H9 (cell line): ENCODE results near the gene GPLD1. TPM values are rescaled to one million over a fixed set of nuclear protein-coding genes. Genes with fewer than 3 reads are reported as not detected.

Source experiments
- DNase-seq: peaks from one replicate; pipeline ENCODE4 v3.0.0-alpha.2; 2017
- H2AFZ ChIP-seq: one replicate; pipeline ENCODE4 v1.6.1; 2013; ENCODE audit warnings: mild to moderate bottlenecking, low read length, control low read depth, moderate library complexity
- H2AK5ac ChIP-seq: 2 replicates; pipeline ENCODE4 v1.6.1; 2013; ENCODE audit warnings: low read length, control low read depth, mixed read lengths; ENCODE audit not compliant: insufficient read length
- H2BK120ac ChIP-seq: one replicate; pipeline ENCODE4 v1.6.1; 2013; ENCODE audit warnings: low read depth, mild to moderate bottlenecking, low read length, control low read depth, inconsistent platforms; ENCODE audit not compliant: poor library complexity, severe bottlenecking
- H2BK12ac ChIP-seq: 2 replicates; pipeline ENCODE4 v1.6.1; 2013; ENCODE audit warnings: low read length, control low read depth, mixed read lengths, low read depth; ENCODE audit not compliant: insufficient read length
- H2BK15ac ChIP-seq: 2 replicates; pipeline ENCODE4 v1.6.1; 2013; ENCODE audit warnings: low read depth, low read length, control low read depth
- H2BK20ac ChIP-seq: one replicate; pipeline ENCODE4 v1.6.1; 2013; ENCODE audit warnings: low read depth, mild to moderate bottlenecking, low read length, control low read depth, inconsistent platforms; ENCODE audit not compliant: poor library complexity, severe bottlenecking
- H2BK5ac ChIP-seq: 2 replicates; pipeline ENCODE4 v1.6.1; 2013; ENCODE audit warnings: low read length, control low read depth, mixed read lengths; ENCODE audit not compliant: insufficient read length
- H3K14ac ChIP-seq: 2 replicates; pipeline ENCODE4 v1.6.1; 2013; ENCODE audit warnings: low read length, control low read depth; ENCODE audit not compliant: insufficient read depth
- H3K18ac ChIP-seq: 2 replicates; pipeline ENCODE4 v1.6.1; 2013; ENCODE audit warnings: low read depth, mild to moderate bottlenecking, mixed read lengths, low read length, control low read depth; ENCODE audit not compliant: insufficient read length
- H3K23ac ChIP-seq: 2 replicates; pipeline ENCODE4 v1.6.1; 2013; ENCODE audit warnings: low read length, control low read depth, mixed read lengths, low read depth; ENCODE audit not compliant: insufficient read length
- H3K23me2 ChIP-seq: 2 replicates; pipeline ENCODE4 v1.6.1; 2013; ENCODE audit warnings: low read depth, mild to moderate bottlenecking, mixed read lengths, low read length, control low read depth; ENCODE audit not compliant: insufficient read length, poor library complexity, severe bottlenecking
- H3K27ac ChIP-seq: 2 replicates; pipeline ENCODE4 v1.5.1; 2013; ENCODE audit warnings: low read length, control low read depth, mixed read lengths, low read depth; ENCODE audit not compliant: insufficient read length
- H3K27me3 ChIP-seq: 2 replicates; pipeline ENCODE4 v1.6.1; 2013; ENCODE audit warnings: low read length, control low read depth, inconsistent platforms; ENCODE audit not compliant: insufficient read depth
- H3K4ac ChIP-seq: 2 replicates; pipeline ENCODE4 v1.6.1; 2013; ENCODE audit warnings: low read depth, mild to moderate bottlenecking, control low read depth, inconsistent platforms, low read length, moderate library complexity
- H3K4me1 ChIP-seq: 2 replicates; pipeline ENCODE4 v1.6.1; 2013; ENCODE audit warnings: low read length, control low read depth, inconsistent platforms; ENCODE audit not compliant: insufficient read depth
- H3K4me2 ChIP-seq: 2 replicates; pipeline ENCODE4 v1.6.1; 2013; ENCODE audit warnings: low read length, control low read depth, mixed read lengths; ENCODE audit not compliant: insufficient read length, insufficient read depth
- H3K56ac ChIP-seq: 2 replicates; pipeline ENCODE4 v1.6.1; 2013; ENCODE audit warnings: low read depth, mild to moderate bottlenecking, mixed read lengths, low read length, control low read depth; ENCODE audit not compliant: insufficient read length
- H3K79me1 ChIP-seq: 2 replicates; pipeline ENCODE4 v1.6.1; 2013; ENCODE audit warnings: low read depth, mild to moderate bottlenecking, moderate library complexity, low read length, control low read depth, inconsistent platforms; ENCODE audit not compliant: insufficient read depth, poor library complexity, severe bottlenecking
- H3K79me2 ChIP-seq: 2 replicates; pipeline ENCODE4 v1.6.1; 2013; ENCODE audit warnings: low read length, control low read depth, inconsistent platforms; ENCODE audit not compliant: insufficient read depth
- H3K9ac ChIP-seq: 2 replicates; pipeline ENCODE4 v1.6.1; 2013; ENCODE audit warnings: low read length, control low read depth, mixed read lengths; ENCODE audit not compliant: insufficient read length; ENCODE audit errors: extremely low read depth
- H3K9me3 ChIP-seq: one replicate; pipeline ENCODE4 v1.6.1; 2013; ENCODE audit warnings: low read depth, low read length, inconsistent platforms; ENCODE audit not compliant: control insufficient read depth
- H3T11ph ChIP-seq: one replicate; pipeline ENCODE4 v1.6.1; 2013; ENCODE audit warnings: mild to moderate bottlenecking, low read length, control low read depth, inconsistent platforms
- H4K20me1 ChIP-seq: one replicate; pipeline ENCODE4 v1.6.1; 2013; ENCODE audit not compliant: control insufficient read depth, insufficient read length, insufficient read depth
- H4K5ac ChIP-seq: 2 replicates; pipeline ENCODE4 v1.6.1; 2013; ENCODE audit warnings: low read depth, mild to moderate bottlenecking, mixed read lengths, low read length, control low read depth; ENCODE audit not compliant: insufficient read length
- H4K8ac ChIP-seq: replicated peaks from 2 replicates; pipeline ENCODE4 v1.6.1; 2013; ENCODE audit warnings: low read length, control low read depth, mixed read lengths, low read depth; ENCODE audit not compliant: insufficient read length
- H4K91ac ChIP-seq: 2 replicates; pipeline ENCODE4 v1.6.1; 2013; ENCODE audit warnings: low read depth, mild to moderate bottlenecking, moderate library complexity, mixed read lengths, low read length, control low read depth; ENCODE audit not compliant: insufficient read length
- H3K27ac Mint-ChIP-seq, 3 experiments: 2 replicates in 2 of 3; 3 replicates in 1 of 3; pipeline ENCODE4 v1.8.0; 2020 to 2021; ENCODE audit warnings: mixed read lengths in 3 of 3, mild to moderate bottlenecking in 1 of 3, moderate library complexity in 1 of 3
- H3K27me3 Mint-ChIP-seq: 2 replicates; pipeline ENCODE4 v1.8.0; 2021; ENCODE audit warnings: low read depth, mild to moderate bottlenecking, moderate library complexity, mixed read lengths
- H3K36me3 Mint-ChIP-seq, 3 experiments: 2 replicates in 2 of 3; 3 replicates in 1 of 3; pipeline ENCODE4 v1.8.0; 2020 to 2021; ENCODE audit warnings: low read depth in 3 of 3, mixed read lengths in 3 of 3; ENCODE audit not compliant: insufficient read depth in 1 of 3
- H3K4me1 Mint-ChIP-seq, 2 experiments: 2 replicates each; pipeline ENCODE4 v1.8.0; 2020; ENCODE audit warnings: mixed read lengths in 2 of 2
- H3K4me3 Mint-ChIP-seq, 2 experiments: 2 replicates in 1 of 2; 3 replicates in 1 of 2; pipeline ENCODE4 v1.8.0; 2020 to 2021; ENCODE audit warnings: mild to moderate bottlenecking in 2 of 2, mixed read lengths in 2 of 2, moderate library complexity in 1 of 2
- H3K9me3 Mint-ChIP-seq, 2 experiments: 2 replicates in 1 of 2; 3 replicates in 1 of 2; pipeline ENCODE4 v1.8.0; 2020; ENCODE audit warnings: mild to moderate bottlenecking in 2 of 2, mixed read lengths in 2 of 2, moderate library complexity in 1 of 2
- WGBS: extraction: QIAGEN DNeasy Blood & Tissue Kit; methylation state at CpG from one replicate; pipeline ENCODE4 v1.1.7; 2013; ENCODE audit warnings: missing lambda C conversion rate, low lambda C conversion rate, mixed read lengths; ENCODE audit not compliant: insufficient read length; ENCODE audit errors: extremely low coverage; 5-methylcytosine and 5-hydroxymethylcytosine counted together
- total RNA-seq: library from RNA; stranded (reverse); gene quantifications from 2 replicates; pipeline ENCODE4 v1.2.1, GENCODE V29; 2021
- TF ChIP-seq, protein P1 (sequence below): fragments of 200-600 bp; sonication (generic); conservative IDR thresholded peaks from 3 replicates; pipeline ENCODE4 v1.8.0; 2021; ENCODE audit warnings: antibody characterized with exemption, mild to moderate bottlenecking

GPLD1 gene
- total RNA-seq, 1 experiment from 2014 or later: 8.0 TPM

GRCh38 chr6:24524329-24524728, 35.0 kb upstream of the GPLD1 start:
- Histone ChIP-seq H3K23me2 (no peaks in the 10 kb centered on the region), H2BK5ac (no peak overlapping the region), H3K9ac (no peak overlapping the region), H4K20me1 (no peaks in the 10 kb centered on the region), H3K18ac (no peak overlapping the region), H3K4me1 (no peaks in the 10 kb centered on the region), H3K9me3 (no peaks in the 10 kb centered on the region), H4K5ac (no peak overlapping the region), H4K8ac (no peak overlapping the region), H2BK20ac (no peak overlapping the region), H3K23ac (no peak overlapping the region), H3K14ac (no peak overlapping the region), H3K4me2 (no peak overlapping the region), H3K27me3 (no peaks in the 10 kb centered on the region), H3K56ac (no peak overlapping the region), H3T11ph (no peak overlapping the region), H2AK5ac (no peak overlapping the region), H2BK120ac (no peak overlapping the region), H3K79me2 (no peaks in the 10 kb centered on the region), H4K91ac (no peak overlapping the region), H3K27ac (no peak overlapping the region), H3K4ac (no peak overlapping the region), H2AFZ (no peak overlapping the region), H2BK12ac (no peak overlapping the region), H3K79me1 (no peaks in the 10 kb centered on the region), H2BK15ac (no peak overlapping the region)
- TF ChIP-seq, protein P1, sequence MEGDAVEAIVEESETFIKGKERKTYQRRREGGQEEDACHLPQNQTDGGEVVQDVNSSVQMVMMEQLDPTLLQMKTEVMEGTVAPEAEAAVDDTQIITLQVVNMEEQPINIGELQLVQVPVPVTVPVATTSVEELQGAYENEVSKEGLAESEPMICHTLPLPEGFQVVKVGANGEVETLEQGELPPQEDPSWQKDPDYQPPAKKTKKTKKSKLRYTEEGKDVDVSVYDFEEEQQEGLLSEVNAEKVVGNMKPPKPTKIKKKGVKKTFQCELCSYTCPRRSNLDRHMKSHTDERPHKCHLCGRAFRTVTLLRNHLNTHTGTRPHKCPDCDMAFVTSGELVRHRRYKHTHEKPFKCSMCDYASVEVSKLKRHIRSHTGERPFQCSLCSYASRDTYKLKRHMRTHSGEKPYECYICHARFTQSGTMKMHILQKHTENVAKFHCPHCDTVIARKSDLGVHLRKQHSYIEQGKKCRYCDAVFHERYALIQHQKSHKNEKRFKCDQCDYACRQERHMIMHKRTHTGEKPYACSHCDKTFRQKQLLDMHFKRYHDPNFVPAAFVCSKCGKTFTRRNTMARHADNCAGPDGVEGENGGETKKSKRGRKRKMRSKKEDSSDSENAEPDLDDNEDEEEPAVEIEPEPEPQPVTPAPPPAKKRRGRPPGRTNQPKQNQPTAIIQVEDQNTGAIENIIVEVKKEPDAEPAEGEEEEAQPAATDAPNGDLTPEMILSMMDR: no peak
- no peaks in the 10 kb centered on the region for H3K9me3 Mint-ChIP-seq
- H3K27me3 Mint-ChIP-seq: no peaks in the 10 kb centered on the region
- H3K4me3 Mint-ChIP-seq: no peak overlapping the region
- no CpG with 5 or more reads among the region's 3 CpGs for WGBS
- H3K27ac Mint-ChIP-seq: peak overlapping the region in 1 of 3 experiments; percentile 87; a peak in 1 of 7 replicates
- DNase-seq: no peak
- peaks cover 2% of the 10 kb centered on the region in 2 experiments; a peak in 2 of 4 replicates for H3K4me1 Mint-ChIP-seq
- no peaks in the 10 kb centered on the region for H3K36me3 Mint-ChIP-seq
